SW480 (cell line): ENCODE data around the gene STAG1.
"Not testable (repeated sequence)": the region's sequence is repeated elsewhere in the genome, so short reads cannot be mapped to it uniquely, and the experiment has no call there.

Experiments
- DNase-seq: peaks from one replicate; pipeline ENCODE4 v3.0.0-alpha.2; 2016; ENCODE audit warnings: low spot score

STAG1 gene

GRCh38 chr3:136703429-136703828, 48.7 kb downstream of the STAG1 start:
- DNase-seq, result no peak

- no peak for DNase-seq
These were observed 52.8 kb downstream of the STAG1 start for GRCh38 chr3:136699271-136699828.

- DNase-seq, result no peak
These were observed 53.8 kb downstream of the STAG1 start for GRCh38 chr3:136698361-136698760.

- DNase-seq, result no peak
These were observed 55.4 kb downstream of the STAG1 start for GRCh38 chr3:136696797-136697196.

- DNase-seq, result no peak
These were observed 57.9 kb downstream of the STAG1 start for GRCh38 chr3:136694321-136694720.

- no peak for DNase-seq
These were observed 61.6 kb downstream of the STAG1 start for GRCh38 chr3:136690599-136690998.

- no peak for DNase-seq
These were observed 66.3 kb downstream of the STAG1 start for GRCh38 chr3:136685882-136686281.

GRCh38 chr3:136682740-136683312, 69.4 kb downstream of the STAG1 start:
- DNase-seq, result no peak

GRCh38 chr3:136678981-136679380, 73.2 kb downstream of the STAG1 start:
- DNase-seq, result no peak

- no peak for DNase-seq
These were observed 76.2 kb downstream of the STAG1 start for GRCh38 chr3:136676009-136676408.

GRCh38 chr3:136675150-136675858, 76.9 kb downstream of the STAG1 start:
- DNase-seq, result no peak

GRCh38 chr3:136672457-136672856, 79.7 kb downstream of the STAG1 start:
- no peak for DNase-seq

- DNase-seq, result no peak
These were observed 80.3 kb downstream of the STAG1 start for GRCh38 chr3:136671921-136672320.

GRCh38 chr3:136670166-136670565, 82.0 kb downstream of the STAG1 start:
- no peak for DNase-seq

GRCh38 chr3:136667081-136667480, 85.1 kb downstream of the STAG1 start:
- DNase-seq, result no peak

- not testable (repeated sequence) for DNase-seq
These were observed 85.9 kb downstream of the STAG1 start for GRCh38 chr3:136666301-136666700.

- no peak for DNase-seq
These were observed 87.4 kb downstream of the STAG1 start for GRCh38 chr3:136664771-136665170.

GRCh38 chr3:136661282-136661681, 90.9 kb downstream of the STAG1 start:
- no peak for DNase-seq

- DNase-seq, result no peak
These were observed 93.1 kb downstream of the STAG1 start for GRCh38 chr3:136658946-136659682.

- DNase-seq, result no peak
These were observed 94.7 kb downstream of the STAG1 start for GRCh38 chr3:136657526-136657925.

GRCh38 chr3:136653628-136654027, 98.5 kb downstream of the STAG1 start:
- DNase-seq, result no peak

GRCh38 chr3:136651581-136651980, 100.6 kb downstream of the STAG1 start:
- DNase-seq, result no peak

GRCh38 chr3:136650461-136650860, 101.7 kb downstream of the STAG1 start:
- no peak for DNase-seq
